Dedifferentiated amniotic fluid mesenchymal stem cell (primary cell): Measurements from ENCODE around the gene CKLF.
A peak's percentile ranks its signal among the peaks of the same experiment; 100 is the strongest.
"Not testable (repeated sequence)": the region's sequence is repeated elsewhere in the genome, so short reads cannot be mapped to it uniquely, and the experiment has no call there.

Source experiments
- DNase-seq: peaks from one replicate; pipeline ENCODE4 v3.0.0-alpha.2; 2016; ENCODE audit errors: extremely low spot score

Gene CKLF

DNA sequence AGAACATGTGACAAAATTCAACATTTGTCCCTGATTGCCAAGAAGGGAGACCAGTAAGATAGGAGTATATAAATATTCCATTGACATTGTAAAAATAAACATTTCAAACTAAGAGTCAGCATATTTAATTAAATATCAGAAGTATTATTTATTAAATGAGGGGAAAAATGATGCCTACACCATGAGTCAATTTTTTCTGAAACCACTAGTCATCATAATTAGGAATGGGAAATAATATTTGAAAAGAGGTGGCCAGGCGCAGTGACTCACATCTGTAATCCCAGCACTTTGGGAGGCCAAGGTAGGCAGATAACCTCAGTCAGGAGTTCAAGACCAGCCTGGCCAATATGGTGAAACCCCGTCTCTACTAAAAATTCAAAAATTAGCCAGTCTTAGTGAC is 16.0 kb downstream of the CKLF start:
- no peak for DNase-seq

GRCh38 chr16:66569131-66569530 is 16.8 kb downstream of the CKLF start:
- DNase-seq, result peak; percentile 76

DNA sequence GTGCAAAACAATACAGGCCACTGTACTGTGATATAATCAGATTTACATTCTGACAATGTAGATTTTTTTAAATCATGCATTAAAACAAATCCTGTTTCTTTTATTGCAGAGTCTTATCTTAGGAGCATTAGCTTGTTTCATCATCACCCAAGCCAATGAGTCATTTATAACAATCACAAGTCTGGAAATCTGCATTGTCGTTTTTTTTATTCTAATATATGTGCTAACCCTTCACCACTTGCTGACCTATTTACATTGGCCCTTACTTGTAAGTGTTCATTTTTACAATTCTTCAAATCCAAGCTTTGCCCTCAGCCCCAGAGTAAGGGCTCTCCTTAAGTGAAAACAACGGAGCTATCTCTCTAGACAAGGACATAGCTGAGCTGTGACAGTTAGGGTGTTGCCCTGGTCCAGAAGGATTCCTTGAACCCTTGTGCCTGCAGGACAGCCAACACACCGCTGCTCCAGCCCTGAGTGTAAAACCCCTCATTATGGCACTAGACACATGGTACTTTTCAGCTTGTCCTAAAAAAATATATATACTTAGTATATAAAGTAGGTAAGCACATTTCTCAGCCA is 17.5 kb downstream of the CKLF start:
- peak; percentile 38 for DNase-seq

- no peak for DNase-seq
These were observed 20.0 kb downstream of the CKLF start for GRCh38 chr16:66572356-66572755.

DNA sequence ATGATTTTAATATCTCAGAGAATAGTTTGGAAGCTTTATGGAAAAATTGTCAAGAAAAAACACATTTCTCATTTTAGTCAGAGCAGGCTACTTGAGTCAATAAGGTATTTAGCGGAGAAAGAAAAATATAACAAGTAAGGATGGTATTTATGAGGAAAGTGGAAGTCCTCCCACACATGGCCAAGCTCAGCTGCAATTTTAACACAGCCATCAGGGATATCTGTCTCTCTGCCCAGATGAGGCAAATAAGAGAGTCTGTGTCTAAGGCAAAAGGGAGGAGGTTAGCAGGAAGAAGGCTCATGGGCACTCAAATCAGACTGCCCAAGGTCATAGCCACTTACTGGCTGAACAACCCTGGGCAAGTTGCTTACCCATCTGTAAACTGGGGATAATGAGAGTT is 21.7 kb downstream of the CKLF start:
- no peak for DNase-seq

DNA sequence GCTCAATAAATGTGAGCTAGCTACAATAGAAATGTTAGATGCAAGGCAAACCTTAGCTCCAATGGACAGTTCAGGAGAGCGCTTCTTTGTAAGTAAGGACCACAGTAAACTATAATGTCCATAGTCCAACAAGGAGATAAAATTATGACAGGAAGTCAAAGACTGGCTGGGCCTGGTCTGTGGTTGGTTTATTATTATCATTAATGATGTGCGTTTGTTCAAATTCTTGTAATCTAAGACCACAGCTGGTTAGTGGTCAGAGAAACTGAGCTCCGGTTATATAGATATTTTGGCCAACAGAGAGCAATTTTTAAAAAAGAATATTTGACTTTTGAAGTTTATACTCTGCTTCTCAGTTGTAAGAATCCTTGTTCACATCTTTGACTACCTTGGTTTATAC is 22.2 kb downstream of the CKLF start:
- no peak for DNase-seq

GRCh38 chr16:66575060-66575459 is 22.7 kb downstream of the CKLF start:
- DNase-seq, result no peak

DNA sequence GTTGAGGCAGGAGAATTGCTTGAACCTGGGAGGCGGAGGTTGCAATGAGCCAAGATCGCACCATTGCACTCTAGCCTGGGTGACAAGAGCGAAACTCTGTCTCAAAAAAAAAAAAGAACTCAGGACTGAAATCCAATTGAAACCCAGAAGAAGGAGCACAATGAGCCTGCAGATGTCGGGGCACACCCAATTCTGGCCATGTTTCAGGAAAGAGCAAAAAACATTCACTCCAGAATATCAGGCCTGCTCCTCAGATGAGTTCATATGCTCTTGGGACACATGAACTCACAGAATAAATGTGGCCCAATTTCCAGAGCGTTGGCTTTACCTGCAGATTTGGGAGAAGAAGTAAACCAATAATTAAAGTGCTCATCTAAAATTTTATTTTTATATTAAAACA is 23.9 kb downstream of the CKLF start:
- no peak for DNase-seq

DNA sequence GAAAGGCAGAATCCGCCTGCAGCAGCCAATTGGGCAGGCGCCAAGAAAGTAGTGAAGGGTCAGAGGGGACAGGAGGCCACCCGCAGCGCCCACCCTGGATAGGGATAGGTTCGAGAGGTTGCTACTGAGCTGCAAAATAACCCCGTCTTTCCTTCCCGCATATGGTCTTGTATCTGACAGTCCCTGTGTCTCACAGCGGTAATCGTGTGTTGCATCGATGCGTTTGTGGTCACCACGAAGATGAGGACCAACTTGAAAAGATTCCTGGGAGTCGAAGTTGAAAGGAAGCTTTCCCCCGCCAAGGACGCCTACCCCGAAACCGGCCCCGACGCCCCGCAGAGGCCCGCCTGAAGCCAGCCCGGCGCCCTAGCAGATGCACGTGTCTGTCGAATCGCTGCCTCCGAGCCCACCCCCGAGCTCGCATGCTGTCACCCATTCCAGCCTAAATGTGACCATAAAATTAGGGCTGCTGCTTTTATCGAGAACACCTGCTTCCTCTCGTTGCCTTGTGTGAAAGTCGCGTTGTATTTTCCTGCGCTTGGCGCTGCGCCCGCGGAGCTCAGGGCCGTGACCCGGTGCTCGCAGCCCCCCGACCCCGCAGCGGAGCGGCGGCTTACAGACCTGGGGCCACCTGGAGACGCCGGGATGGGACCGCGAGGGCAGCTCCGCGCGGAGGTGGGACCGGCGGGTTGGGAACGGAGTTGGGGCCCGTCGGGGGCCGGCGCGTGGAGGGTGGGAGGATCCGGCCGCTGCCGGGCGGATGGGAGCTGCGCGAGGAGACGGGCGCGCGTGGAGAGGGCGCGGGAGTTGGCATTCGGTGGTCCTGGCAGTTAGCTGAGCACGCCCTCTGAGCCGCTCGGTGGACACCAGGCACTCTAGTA is 26.5 kb downstream of the CKLF start, which contains the start of gene CMTM2:
CMTM2 (plus strand) TSS at position 813 of the 881 bp plus-strand sequence. CDS start 145 bp downstream, outside the sequence.
- no peak for DNase-seq

- DNase-seq, result peak; percentile 89
These were observed 28.3 kb downstream of the CKLF start for GRCh38 chr16:66580605-66581209.

- DNase-seq, result no peak
These were observed 29.0 kb downstream of the CKLF start for GRCh38 chr16:66581246-66581952.

GRCh38 chr16:66585481-66586239 is 33.3 kb downstream of the CKLF start:
- no peak for DNase-seq

- no peak for DNase-seq
These were observed 35.7 kb downstream of the CKLF start for GRCh38 chr16:66587881-66588600.

- no peak for DNase-seq
These were observed 36.8 kb downstream of the CKLF start for GRCh38 chr16:66588981-66589713.

DNA sequence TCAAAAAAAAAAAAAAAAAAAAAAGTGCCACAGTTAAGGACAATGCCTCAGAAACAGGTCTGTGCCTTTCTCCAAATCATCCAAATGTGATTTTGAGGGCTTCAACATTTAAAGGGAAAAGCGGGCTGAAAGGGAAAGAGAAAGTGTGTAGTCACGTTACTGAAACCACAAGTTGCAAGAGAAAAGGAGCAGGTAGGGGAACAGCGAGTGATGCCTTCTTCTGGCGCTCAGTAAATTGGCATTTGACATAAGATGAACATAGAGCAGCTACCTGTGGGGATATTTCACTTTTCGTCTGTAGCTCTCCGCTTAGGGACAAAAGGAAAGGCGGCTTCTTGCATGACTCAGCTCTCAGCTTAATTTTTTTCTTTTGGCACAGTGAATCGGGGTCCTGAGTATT is 37.9 kb downstream of the CKLF start:
- DNase-seq, result no peak

- no peak for DNase-seq
These were observed 38.6 kb downstream of the CKLF start for GRCh38 chr16:66591018-66591417.

- DNase-seq, result no peak
These were observed 39.9 kb downstream of the CKLF start for GRCh38 chr16:66592241-66592640.

DNA sequence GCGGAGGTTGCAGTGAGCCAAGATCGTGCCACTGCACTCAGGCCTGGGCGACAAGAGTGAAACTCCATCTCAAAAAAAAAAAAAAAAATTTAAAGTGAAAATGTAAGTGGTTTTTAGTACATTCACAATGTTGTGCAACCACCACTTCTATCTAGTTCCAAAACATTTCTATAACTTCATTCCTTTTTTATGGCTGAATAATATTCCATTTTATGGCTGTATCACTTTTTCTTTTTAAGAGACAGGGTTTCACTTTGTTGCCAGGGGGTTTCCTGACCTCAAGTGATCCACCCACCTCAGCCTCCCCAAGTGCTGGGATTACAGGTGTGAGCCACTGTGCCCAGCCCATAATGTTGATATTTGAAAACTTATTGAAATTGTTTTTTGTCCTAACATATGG is 40.4 kb downstream of the CKLF start:
- no peak for DNase-seq

DNA sequence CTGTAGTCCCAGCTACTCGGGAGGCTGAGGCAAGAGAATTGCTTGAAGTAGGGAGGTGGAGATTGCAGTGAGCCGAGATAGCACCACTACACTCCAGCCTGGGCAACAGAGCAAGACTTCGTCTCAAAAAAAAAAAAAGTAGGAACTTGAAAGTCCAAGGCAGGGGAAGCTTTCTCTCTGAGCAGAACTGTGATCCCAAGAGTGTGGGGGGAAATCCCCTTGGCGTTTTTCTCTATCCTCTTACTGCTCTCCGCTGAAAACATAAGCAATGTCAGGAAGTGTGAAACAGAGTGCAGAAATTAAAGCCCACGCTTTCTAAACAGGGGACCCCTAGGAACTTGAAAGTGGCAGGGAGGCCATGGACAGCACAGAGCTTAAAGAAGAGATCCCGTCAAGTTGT is 42.4 kb downstream of the CKLF start:
- DNase-seq, result no peak

GRCh38 chr16:66596559-66596958 is 44.2 kb downstream of the CKLF start:
- DNase-seq, result not testable (repeated sequence)
